Muscle of leg (tissue), 11 donors: ENCODE measurements around the gene BMPR1A. TPM values are rescaled to one million over a fixed set of nuclear protein-coding genes. Genes with fewer than 3 reads are reported as not detected.
A peak's percentile ranks its signal among the peaks of the same experiment; 100 is the strongest.
"Not testable (repeated sequence)": the region's sequence is repeated elsewhere in the genome, so short reads cannot be mapped to it uniquely, and the experiment has no call there.

Experiments
- DNase-seq: peaks from one replicate; pipeline ENCODE4 v3.0.0; 2013
- H3K27ac ChIP-seq: one replicate; pipeline ENCODE4 v1.5.1; 2013; ENCODE audit warnings: mild to moderate bottlenecking, low read length, control low read depth
- H3K27me3 ChIP-seq: one replicate; pipeline ENCODE4 v1.6.1; 2013; ENCODE audit warnings: low read length; ENCODE audit not compliant: control insufficient read depth, insufficient read depth
- H3K36me3 ChIP-seq: one replicate; pipeline ENCODE4 v1.6.1; 2013; ENCODE audit warnings: low read length; ENCODE audit not compliant: control insufficient read depth, insufficient read depth
- H3K4me1 ChIP-seq: one replicate; pipeline ENCODE4 v1.6.1; 2013; ENCODE audit warnings: low read length; ENCODE audit not compliant: control insufficient read depth, insufficient read depth
- H3K4me3 ChIP-seq: one replicate; pipeline ENCODE4 v1.5.1; 2013; ENCODE audit warnings: low read length, control low read depth
- H3K9me3 ChIP-seq: replicated peaks from 2 replicates; pipeline ENCODE4 v1.6.1; 2013; ENCODE audit warnings: low read depth, low read length; ENCODE audit not compliant: control insufficient read depth
- WGBS: methylation state at CpG from one replicate; pipeline ENCODE4 v1.1.5; 2013; ENCODE audit warnings: missing lambda C conversion rate; ENCODE audit not compliant: insufficient coverage; 5-methylcytosine and 5-hydroxymethylcytosine counted together
- polyA plus RNA-seq, 8 donors: library from polyadenylated mRNA; unstranded; fragments of 120-200 nt; gene quantifications; one replicate each; pipeline versions ENCODE4 v1.2.1 to v1.2.3, GENCODE V29; 2013; ENCODE audit warnings: inconsistent platforms in 1 of 8, low replicate concordance in 1 of 8; ENCODE audit not compliant: insufficient read length in 8 of 8, insufficient read depth in 1 of 8
- total RNA-seq: library from RNA; stranded (reverse); fragments of 120-200 nt; gene quantifications from one replicate; pipeline ENCODE4 v1.2.4, GENCODE V29; 2013

The BMPR1A gene
- total and polyA plus RNA-seq, 9 donors = 32.6 to 61.4 (median 46.6) TPM

- no peak overlapping the region for H3K4me3 ChIP-seq
- H3K36me3 ChIP-seq = no peaks in the 10 kb centered on the region
- DNase-seq = peak; percentile 54
- H3K4me1 ChIP-seq = peaks cover 19% of the 10 kb centered on the region
- no peak overlapping the region for H3K27ac ChIP-seq
- peaks cover 3% of the 10 kb centered on the region for H3K27me3 ChIP-seq
- 79% methylated on average over 13 of the region's 13 CpGs for WGBS
- H3K9me3 ChIP-seq = no peaks in the 10 kb centered on the region
Measured at GRCh38 chr10:86946213-86947155, 190.1 kb downstream of the BMPR1A start.

DNA sequence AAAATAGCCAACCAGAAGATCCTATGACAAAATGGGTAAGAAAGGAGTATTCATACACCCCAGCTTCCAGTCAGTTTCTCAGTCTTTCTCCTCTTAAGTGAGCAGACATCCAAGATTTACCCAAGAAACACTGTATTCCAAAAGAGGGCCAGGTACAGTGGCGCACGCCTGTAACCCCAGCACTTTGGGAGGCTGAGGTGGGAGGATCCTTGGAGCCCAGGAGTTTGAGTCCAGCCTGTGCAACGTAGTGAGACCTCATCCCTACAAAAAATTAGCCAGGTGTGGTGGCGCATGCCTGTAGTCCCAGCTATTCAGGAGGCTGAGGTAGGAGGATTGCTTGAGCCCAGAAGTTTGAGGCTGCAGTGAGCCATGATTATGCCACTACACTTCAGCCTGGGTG, 191.4 kb downstream of the BMPR1A start:
- not testable (repeated sequence) for H3K9me3 ChIP-seq, DNase-seq, H3K36me3 ChIP-seq, H3K27me3 ChIP-seq, H3K4me3 ChIP-seq, H3K27ac ChIP-seq
- H3K4me1 ChIP-seq = peaks cover 19% of the 10 kb centered on the region
- no CpG with 5 or more reads among the region's 4 CpGs for WGBS

DNA sequence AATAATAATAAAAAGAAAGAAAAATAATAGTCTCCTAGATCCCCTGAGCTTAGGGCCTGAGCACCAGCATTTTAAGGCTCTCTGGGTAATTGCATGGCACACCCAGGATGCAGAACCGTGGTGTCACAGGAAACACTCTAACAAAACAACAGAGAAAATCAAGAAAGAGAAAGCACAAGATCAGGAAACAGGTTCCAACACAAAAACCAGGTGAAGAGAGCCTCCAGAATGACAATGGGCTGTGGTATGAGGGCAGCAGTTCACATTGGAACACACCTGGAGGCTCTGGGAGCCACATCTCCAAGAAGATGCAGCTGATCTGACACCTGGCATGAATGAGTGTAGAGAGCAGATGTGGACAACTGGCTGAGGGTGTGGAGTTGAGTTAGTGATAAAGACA, 193.9 kb downstream of the BMPR1A start:
- peaks cover 30% of the 10 kb centered on the region for H3K4me1 ChIP-seq
- no peak overlapping the region for H3K27ac ChIP-seq
- peaks cover 5% of the 10 kb centered on the region for H3K9me3 ChIP-seq
- no peaks in the 10 kb centered on the region for H3K27me3 ChIP-seq
- H3K36me3 ChIP-seq = no peaks in the 10 kb centered on the region
- DNase-seq = no peak
- WGBS = no CpG with 5 or more reads among the region's 1 CpG
- no peak overlapping the region for H3K4me3 ChIP-seq

DNA sequence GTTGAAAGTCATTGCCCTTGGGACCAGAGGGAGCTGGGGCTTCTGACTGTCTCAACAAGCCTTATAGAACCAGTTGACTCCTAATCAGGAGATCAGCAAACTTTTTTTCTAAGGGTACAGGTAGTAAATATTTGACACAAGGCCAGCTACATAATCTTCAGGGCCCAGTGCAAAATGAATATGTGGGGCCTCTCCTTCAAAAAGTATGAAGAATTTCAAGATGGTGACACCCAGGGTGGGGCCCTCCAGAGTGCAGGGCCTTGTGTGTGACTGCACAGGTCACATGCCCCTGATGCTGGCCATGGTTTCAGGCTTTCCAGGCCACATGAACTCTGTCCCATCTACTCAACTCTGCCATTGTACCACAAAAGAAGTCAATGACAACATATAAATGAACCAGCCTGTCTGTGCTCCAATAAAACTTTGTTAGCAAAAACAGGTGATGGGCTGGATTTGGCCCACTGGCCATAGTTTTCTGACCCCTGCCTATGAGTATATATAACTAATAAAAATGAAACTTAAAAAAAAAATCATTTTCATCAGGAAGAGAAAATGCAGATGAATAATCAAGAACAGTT, 194.9 kb downstream of the BMPR1A start:
- H3K36me3 ChIP-seq = no peaks in the 10 kb centered on the region
- H3K4me1 ChIP-seq = peaks cover 29% of the 10 kb centered on the region
- DNase-seq = no peak
- H3K9me3 ChIP-seq = peaks cover 5% of the 10 kb centered on the region
- no peaks in the 10 kb centered on the region for H3K27me3 ChIP-seq
- no peak overlapping the region for H3K27ac ChIP-seq
- H3K4me3 ChIP-seq = no peak overlapping the region

- 95% methylated on average over 5 of the region's 7 CpGs for WGBS
- Histone ChIP-seq H3K4me3 (no peak overlapping the region), H3K36me3 (no peaks in the 10 kb centered on the region), H3K9me3 (peaks cover 5% of the 10 kb centered on the region), H3K27ac (no peak overlapping the region), H3K4me1 (peaks cover 36% of the 10 kb centered on the region), H3K27me3 (no peaks in the 10 kb centered on the region)
- DNase-seq = no peak
Measured at GRCh38 chr10:86952106-86952505, 195.7 kb downstream of the BMPR1A start.

DNA sequence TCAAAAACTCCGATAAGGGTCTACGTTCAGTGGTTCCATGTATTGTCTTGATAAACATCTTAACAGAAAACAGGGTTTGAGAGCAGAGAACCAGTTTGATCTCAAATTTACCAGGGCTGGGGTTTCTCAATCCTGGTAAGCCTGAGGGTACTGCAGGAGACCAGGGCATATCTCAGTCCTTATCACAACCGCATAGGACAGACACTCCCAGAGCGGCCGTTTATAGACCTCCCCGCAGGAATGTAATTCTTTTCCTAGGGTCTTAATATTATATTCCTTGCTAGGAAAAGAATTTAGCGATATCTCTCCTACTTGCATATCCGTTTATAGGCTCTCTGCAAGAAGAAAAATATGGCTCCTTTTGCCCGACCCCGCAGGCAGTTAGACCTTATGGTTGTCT, 196.3 kb downstream of the BMPR1A start:
- not testable (repeated sequence) for H3K4me3 ChIP-seq, DNase-seq, H3K27me3 ChIP-seq, H3K27ac ChIP-seq, H3K36me3 ChIP-seq, H3K9me3 ChIP-seq
- WGBS = 96% methylated on average over 5 of the region's 10 CpGs
- peaks cover 42% of the 10 kb centered on the region for H3K4me1 ChIP-seq

DNA sequence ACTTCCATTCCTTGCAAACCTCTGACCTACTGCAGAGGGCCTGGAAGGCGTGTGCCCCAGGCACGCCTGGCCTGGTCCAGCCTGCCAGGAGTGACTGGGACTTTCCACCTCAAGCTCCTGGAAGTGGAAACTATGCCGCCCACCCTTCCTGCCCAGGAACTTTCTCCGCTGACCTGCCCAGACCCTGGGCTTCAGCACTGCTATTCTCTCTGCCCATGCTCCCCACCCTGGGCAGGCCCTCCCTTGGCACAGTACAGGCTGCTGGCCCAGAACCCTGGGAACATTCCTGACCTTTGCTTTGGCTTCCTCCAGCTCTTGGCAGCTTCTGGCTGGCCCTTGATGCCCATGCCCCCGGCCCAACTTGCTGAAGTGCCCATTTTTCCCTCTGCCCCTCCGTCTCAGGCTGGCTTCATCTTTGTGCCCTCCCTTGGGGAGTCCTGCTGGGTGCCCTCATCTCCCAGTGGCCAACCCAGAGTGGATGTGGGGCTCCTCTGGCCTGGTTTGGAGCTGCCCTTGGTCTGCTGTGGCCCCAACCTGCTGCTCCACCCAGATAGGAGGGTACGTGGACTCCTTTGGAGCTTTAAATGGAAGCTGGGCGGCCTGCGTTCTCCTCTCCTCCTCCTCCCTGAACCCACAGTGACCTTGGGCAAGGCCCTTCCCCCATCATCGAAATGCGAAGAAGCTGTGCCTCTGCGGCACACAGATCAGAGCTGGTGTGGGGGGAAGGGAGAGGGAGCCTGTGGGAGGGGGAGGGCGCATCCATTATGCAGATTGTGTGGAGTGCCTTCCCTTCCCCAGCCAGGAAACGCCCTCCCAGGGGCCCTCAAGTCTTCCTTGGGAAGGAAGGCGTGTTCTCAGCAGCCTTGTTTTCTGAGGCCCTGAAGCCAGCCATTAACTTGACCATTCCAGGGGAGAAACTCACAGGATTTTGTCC, 197.6 kb downstream of the BMPR1A start:
- Histone ChIP-seq H3K4me1 (peaks cover 55% of the 10 kb centered on the region), H3K9me3 (peaks cover 5% of the 10 kb centered on the region), H3K4me3 (no peak overlapping the region), H3K36me3 (no peaks in the 10 kb centered on the region), H3K27me3 (no peaks in the 10 kb centered on the region), H3K27ac (peak overlapping the region; percentile 73)
- 65% methylated on average over 8 of the region's 15 CpGs for WGBS
- DNase-seq = peak; percentile 90

DNA sequence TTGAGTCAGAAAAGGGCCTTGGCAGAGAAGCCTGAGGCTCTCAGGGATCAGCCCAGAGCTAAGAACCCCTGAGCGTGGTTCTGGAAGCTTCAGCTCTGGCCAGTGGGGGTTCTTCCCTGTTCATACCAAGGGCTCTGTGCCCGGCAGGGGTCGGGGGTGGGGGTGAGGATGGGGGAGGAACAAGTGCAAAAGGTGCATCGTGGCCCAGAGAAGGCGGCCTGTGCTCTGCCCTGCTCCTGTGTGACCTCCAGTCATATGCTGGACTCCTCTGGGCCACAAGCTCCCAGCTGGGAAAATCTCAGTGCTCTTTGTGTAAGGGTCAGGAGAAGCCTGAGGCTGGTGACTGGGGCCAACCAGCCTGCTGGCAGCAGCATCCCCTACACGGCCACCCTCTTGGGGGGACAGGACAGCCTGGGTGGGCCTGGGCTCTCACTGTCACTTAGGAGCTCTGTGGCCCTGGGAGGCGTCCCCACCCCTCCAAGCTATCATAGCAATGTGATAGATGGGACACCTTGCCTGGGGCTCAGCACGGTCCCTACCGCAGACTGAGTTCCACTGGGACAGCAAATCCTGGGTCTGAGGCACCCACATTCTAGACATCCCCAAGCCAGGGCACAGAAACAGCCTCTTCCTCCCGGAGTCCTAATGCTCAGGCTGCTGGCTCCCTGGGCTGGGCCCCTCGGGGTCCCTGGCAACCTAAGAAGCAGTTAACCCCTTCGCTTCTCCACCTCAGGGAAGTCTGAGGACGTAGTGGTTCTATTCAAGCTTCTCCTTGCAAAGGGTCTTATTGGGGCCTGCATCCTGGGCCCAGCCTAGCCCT, 198.5 kb downstream of the BMPR1A start:
- Histone ChIP-seq H3K9me3 (peaks cover 5% of the 10 kb centered on the region), H3K4me1 (peaks cover 63% of the 10 kb centered on the region)
- 33% methylated on average over 11 of the region's 13 CpGs for WGBS

DNA sequence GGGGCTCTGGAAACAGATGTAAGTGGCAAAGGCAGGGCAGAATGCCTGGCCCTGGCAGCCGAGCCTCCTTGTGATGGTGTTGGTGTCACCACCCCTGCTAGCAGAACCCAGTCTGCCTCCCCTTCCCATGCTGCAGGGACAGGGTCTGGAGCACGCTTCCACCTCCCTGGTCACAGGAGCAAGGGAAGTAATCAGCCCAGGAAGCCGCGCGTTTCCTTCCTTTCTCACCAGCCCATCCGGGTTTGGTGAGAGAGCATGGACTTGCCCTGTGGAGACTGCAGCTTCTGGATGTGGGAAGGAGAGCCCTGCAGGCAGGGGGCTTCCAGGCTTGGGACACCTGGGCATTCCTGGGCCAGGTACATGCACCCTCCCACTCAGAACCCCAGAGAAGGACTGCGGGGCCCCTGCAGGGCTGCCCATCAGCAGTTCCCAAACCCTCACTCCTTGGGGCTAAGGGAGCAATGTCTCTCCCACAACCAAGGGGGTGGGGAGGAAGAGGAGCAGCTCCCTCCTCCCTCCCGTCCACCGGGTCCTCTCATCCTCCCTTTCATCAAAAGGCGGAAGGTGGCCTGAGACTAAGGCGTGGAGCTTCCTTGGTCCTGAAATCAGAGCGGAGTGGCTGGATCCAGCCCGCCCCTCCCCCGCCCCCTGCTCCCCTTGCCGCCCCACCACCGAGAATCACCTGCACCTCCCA, 199.2 kb downstream of the BMPR1A start:
- Histone ChIP-seq H3K27ac (peak overlapping the region; percentile 73), H3K9me3 (peaks cover 5% of the 10 kb centered on the region), H3K36me3 (no peaks in the 10 kb centered on the region), H3K4me1 (peaks cover 70% of the 10 kb centered on the region), H3K4me3 (peak overlapping the region; percentile 4), H3K27me3 (no peaks in the 10 kb centered on the region)
- 17% methylated on average over 2 of the region's 16 CpGs for WGBS
- DNase-seq = peak; percentile 31

More for the DNA sequence above, 198.5 kb downstream of the BMPR1A start:
- Histone ChIP-seq H3K27me3 (no peaks in the 10 kb centered on the region), H3K27ac (peak overlapping the region; percentile 73), H3K36me3 (no peaks in the 10 kb centered on the region), H3K4me3 (no peak overlapping the region)
- peak; percentile 9 for DNase-seq
